ENCODE results near the gene TMEM219. TPM values are rescaled to one million over a fixed set of nuclear protein-coding genes. Genes with fewer than 3 reads are reported as not detected.

The TMEM219 gene
- total and polyA plus RNA-seq, 2 of the 8 experiments (the other 6 are each of a cell fraction or from before 2014, with no cell fraction given), result 60.2 to 116 TPM

GRCh38 chr16:30010844-30011713 is 49.2 kb downstream of the TMEM219 start, which contains the start of gene DOC2A:
Gene DOC2A, minus strand, starts transcription at chr16:30011027. Its CDS starts 805 bp downstream, at chr16:30010222.
- peak within 1 kb of the TSS; percentile 45 to 79 (median 74) for H3K4me3 ChIP-seq (ENCODE audit: extremely low read depth in 1 of 4, insufficient read depth in 2 of 4, low read depth in 3 of 4, low read length in 4 of 4)
- no peak within 1 kb of the TSS for H3K23ac ChIP-seq (ENCODE audit: insufficient read length)
- DNase-seq (ENCODE audit: low read depth in 1 of 2, low spot score in 2 of 2) (peak in 1 of 2 experiments; percentile 81), FAIRE-seq (no peak)
- H3K56ac ChIP-seq (replicated peaks; ENCODE audit: insufficient read length, low read depth, low read length), result no peak within 1 kb of the TSS
- H4K20me1 ChIP-seq (replicated peaks in 1 of 2; ENCODE audit: control insufficient read depth in 1 of 2, insufficient read depth in 2 of 2, low read length in 2 of 2), result peaks cover 1 to 6% of the 10 kb centered on the region in 2 experiments
- peaks cover 0 to 23% (median 13%) of the 10 kb centered on the region in 4 experiments; a peak in 5 of 7 replicates for H3K27me3 ChIP-seq (replicated peaks in 1 of 4; ENCODE audit: control insufficient read depth in 3 of 4, extremely low read depth in 1 of 4, insufficient read depth in 3 of 4, low read length in 3 of 4)
- H3K18ac ChIP-seq (ENCODE audit: extremely low read depth, low read length), result no peak within 1 kb of the TSS; the same call in 1 of the 2 replicates
- H3K79me1 ChIP-seq (ENCODE audit: low read depth, low read length), result no peaks in the 10 kb centered on the region
- H3K36me3 ChIP-seq (ENCODE audit: control insufficient read depth in 2 of 4, insufficient read depth in 4 of 4, low read length in 3 of 4), result peaks cover 0 to 2% (median 0%) of the 10 kb centered on the region in 4 experiments; a peak in 1 of 8 replicates
- H4K5ac ChIP-seq (ENCODE audit: insufficient read length, low read depth, low read length), result no peak within 1 kb of the TSS
- H3K27ac ChIP-seq (ENCODE audit: low read depth, low read length), result no peak within 1 kb of the TSS
- peaks cover 0 to 19% (median 13%) of the 10 kb centered on the region in 4 experiments; a peak in 6 of 7 replicates for H3K4me1 ChIP-seq (replicated peaks in 1 of 4; ENCODE audit: control insufficient read depth in 3 of 4, insufficient read depth in 4 of 4, low read length in 3 of 4)
- H2BK15ac ChIP-seq (ENCODE audit: low read length), result peak within 1 kb of the TSS; percentile 31; the same call in 1 of the 2 replicates
- no peak within 1 kb of the TSS for H2BK20ac ChIP-seq (ENCODE audit: low read length)
- no peak within 1 kb of the TSS; the same call in 1 of the 2 replicates for H2AFZ ChIP-seq (ENCODE audit: low read length)
- H3K9ac ChIP-seq (replicated peaks in 1 of 4; ENCODE audit: extremely low read depth in 1 of 4, low read depth in 3 of 4, low read length in 3 of 4), result peak within 1 kb of the TSS in 1 of 4 experiments; percentile 36; a peak in 1 of 7 replicates
- peak within 1 kb of the TSS; percentile 24; the same call in 1 of the 2 replicates for H2BK5ac ChIP-seq (ENCODE audit: low read depth, low read length)
- H3K4me2 ChIP-seq (ENCODE audit: insufficient read depth in 1 of 2, low read depth in 2 of 2, low read length in 2 of 2), result peak within 1 kb of the TSS; percentile 77 to 96
- 0 out of 2 replicates have a peak within 1 kb of the TSS, but pooled peaks have one; percentile 13 for H2AK5ac ChIP-seq (ENCODE audit: low read depth, low read length)
- H3K4ac ChIP-seq (replicated peaks; ENCODE audit: insufficient read length, low read depth, low read length), result no peak within 1 kb of the TSS
- H3K79me2 ChIP-seq (ENCODE audit: control insufficient read depth in 1 of 2, insufficient read depth in 2 of 2, low read length in 2 of 2), result no peaks in the 10 kb centered on the region
- H3K9me3 ChIP-seq (ENCODE audit: insufficient read depth in 2 of 2, low read depth in 1 of 2, low read length in 1 of 2), result no peaks in the 10 kb centered on the region
- peak within 1 kb of the TSS; percentile 54 for H2BK120ac ChIP-seq (replicated peaks; ENCODE audit: low read depth, low read length)
- ChIA-PET CTCF (ENCODE audit: partially characterized antibody) (interaction anchor here (1.2 to 3.1 kb wide), 2 partner anchors 11 to 163 kb away, joined by 3 to 10 read pairs; no protein-coding TSS in a partner anchor), POLR2A (ENCODE audit: partially characterized antibody) (interaction anchor here (0.7 to 2.6 kb wide), 6 partner anchors 10 to 198 kb away, joined by 3 to 10 read pairs (median 4); partner anchors contain the start of genes HIRIP3 and TLCD3B)
- WGBS, 2 experiments (ENCODE audit: extremely low coverage in 1 of 2, insufficient coverage in 1 of 2, insufficient read length in 1 of 2, insufficient replicate concordance in 2 of 2, low coverage in 1 of 2, low lambda C conversion rate in 2 of 2, missing lambda C conversion rate in 1 of 2), result 0% methylated on average over 9 of the region's 99 CpGs; no CpG with 5 or more reads in 1 of the 2 experiments
- H2BK12ac ChIP-seq (ENCODE audit: low read depth, low read length), result peak within 1 kb of the TSS; percentile 68; the same call in 1 of the 2 replicates
- H3K23me2 ChIP-seq (ENCODE audit: low read depth, low read length), result peaks cover 16% of the 10 kb centered on the region
- H4K8ac ChIP-seq (ENCODE audit: extremely low read depth, insufficient read depth, low read length), result no peak within 1 kb of the TSS; the same call in 1 of the 2 replicates
- H4K91ac ChIP-seq (replicated peaks; ENCODE audit: insufficient read length, low read length), result peak within 1 kb of the TSS; percentile 85
- no peak within 1 kb of the TSS for H3K14ac ChIP-seq (ENCODE audit: insufficient read length)
- no peak for TF ChIP-seq ATF2 (IDR thresholded peaks at IDR 0.05; ENCODE audit: low read length)
- TF ChIP-seq KDM4A (IDR thresholded peaks at IDR 0.05; ENCODE audit: low read depth, low read length, severe bottlenecking), result peak; percentile 69
- TF ChIP-seq FOSL1 (IDR thresholded peaks at IDR 0.05; ENCODE audit: insufficient read depth, low read depth, low read length), result no peak
- TF ChIP-seq RBBP5 (IDR thresholded peaks at IDR 0.05; ENCODE audit: borderline replicate concordance, low read depth, low read length), result peak; percentile 50
- peak in 1 of 2 experiments; percentile 18; a peak in 1 of 4 replicates for TF ChIP-seq SIN3A (conservative IDR thresholded peaks at IDR 0.05 in 1 of 2, IDR thresholded peaks at IDR 0.05 in 1 of 2; ENCODE audit: low read depth in 1 of 2, low read length in 2 of 2)
- TF ChIP-seq YY1 (IDR thresholded peaks at IDR 0.05; ENCODE audit: low read depth, low read length), result peak; percentile 46; the same call in 1 of the 2 replicates
- peak; percentile 73; the same call in 1 of the 2 replicates for TF ChIP-seq EGR1 (IDR thresholded peaks at IDR 0.05; ENCODE audit: borderline replicate concordance, low read depth, low read length)

Measured in H1 (cell line).